HG02798 (cell line): Measurements from ENCODE around the gene C2orf69.

ENCODE experiments used
- ATAC-seq: cut with Tn5 transposase; IDR thresholded peaks from one replicate; pipeline ENCODE4 v1.9.1; 2021; ENCODE audit warnings: mild to moderate bottlenecking; ENCODE audit not compliant: unreplicated experiment, poor library complexity

Gene C2orf69

GRCh38 chr2:199911052-199911876, at the start of gene C2orf69:
TSS of gene C2orf69 (plus strand) at chr2:199911293. CDS start at chr2:199911439, 146 bp downstream.
- peak; percentile 94 for ATAC-seq

- ATAC-seq = no peak
Observed at GRCh38 chr2:199862788-199863187, 48.3 kb upstream of the C2orf69 start.

GRCh38 chr2:199865905-199866304, 45.2 kb upstream of the C2orf69 start:
- ATAC-seq = no peak

GRCh38 chr2:199868431-199869226, 42.5 kb upstream of the C2orf69 start:
- ATAC-seq = no peak

GRCh38 chr2:199869227-199869541, 41.9 kb upstream of the C2orf69 start:
- no peak for ATAC-seq

GRCh38 chr2:199869653-199870052, 41.4 kb upstream of the C2orf69 start:
- no peak for ATAC-seq

GRCh38 chr2:199870581-199870980, 40.5 kb upstream of the C2orf69 start:
- ATAC-seq = no peak

- no peak for ATAC-seq
Observed at GRCh38 chr2:199874209-199874608, 36.9 kb upstream of the C2orf69 start.

GRCh38 chr2:199875400-199875799, 35.7 kb upstream of the C2orf69 start:
- no peak for ATAC-seq

GRCh38 chr2:199882667-199883066, 28.4 kb upstream of the C2orf69 start:
- no peak for ATAC-seq

- ATAC-seq = no peak
Observed at GRCh38 chr2:199883474-199884212, 27.4 kb upstream of the C2orf69 start.

- ATAC-seq = no peak
Observed at GRCh38 chr2:199895406-199895805, 15.7 kb upstream of the C2orf69 start.

- no peak for ATAC-seq
Observed at GRCh38 chr2:199896617-199897016, 14.5 kb upstream of the C2orf69 start.

- ATAC-seq = no peak
Observed at GRCh38 chr2:199901942-199902341, 9.2 kb upstream of the C2orf69 start.

- ATAC-seq = no peak
Observed at GRCh38 chr2:199902486-199903110, 8.5 kb upstream of the C2orf69 start.

GRCh38 chr2:199903111-199903510, 8.0 kb upstream of the C2orf69 start:
- no peak for ATAC-seq

GRCh38 chr2:199907008-199907714, 3.9 kb upstream of the C2orf69 start:
- ATAC-seq = no peak

GRCh38 chr2:199910338-199911051, 598 bp upstream of the C2orf69 start:
- ATAC-seq = no peak

GRCh38 chr2:199911877-199912161, 726 bp downstream of the C2orf69 start:
- ATAC-seq = no peak
